ENCODE data around the gene GPBAR1.

GPBAR1 gene

DNA sequence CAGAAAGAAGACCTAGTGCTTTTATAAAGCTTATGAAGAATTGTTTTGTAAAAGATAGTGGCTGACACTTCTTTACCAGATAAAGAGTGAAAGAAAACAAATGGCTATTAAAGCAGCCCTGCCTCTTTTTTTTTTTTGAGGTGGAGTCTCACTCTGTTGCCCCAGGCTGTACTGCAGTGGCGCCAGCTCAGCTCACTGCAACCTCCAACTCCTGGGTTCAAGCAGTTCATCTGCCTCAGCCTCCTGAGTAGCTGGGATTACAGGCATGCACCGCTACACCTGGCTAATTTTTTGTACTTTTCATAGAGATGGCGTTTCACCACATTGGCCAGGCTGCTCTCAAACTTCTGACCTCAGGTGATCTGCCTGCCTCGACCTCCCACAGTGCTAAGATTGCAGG is 31.0 kb upstream of the GPBAR1 start:
- TF ChIP-seq, protein P1, sequence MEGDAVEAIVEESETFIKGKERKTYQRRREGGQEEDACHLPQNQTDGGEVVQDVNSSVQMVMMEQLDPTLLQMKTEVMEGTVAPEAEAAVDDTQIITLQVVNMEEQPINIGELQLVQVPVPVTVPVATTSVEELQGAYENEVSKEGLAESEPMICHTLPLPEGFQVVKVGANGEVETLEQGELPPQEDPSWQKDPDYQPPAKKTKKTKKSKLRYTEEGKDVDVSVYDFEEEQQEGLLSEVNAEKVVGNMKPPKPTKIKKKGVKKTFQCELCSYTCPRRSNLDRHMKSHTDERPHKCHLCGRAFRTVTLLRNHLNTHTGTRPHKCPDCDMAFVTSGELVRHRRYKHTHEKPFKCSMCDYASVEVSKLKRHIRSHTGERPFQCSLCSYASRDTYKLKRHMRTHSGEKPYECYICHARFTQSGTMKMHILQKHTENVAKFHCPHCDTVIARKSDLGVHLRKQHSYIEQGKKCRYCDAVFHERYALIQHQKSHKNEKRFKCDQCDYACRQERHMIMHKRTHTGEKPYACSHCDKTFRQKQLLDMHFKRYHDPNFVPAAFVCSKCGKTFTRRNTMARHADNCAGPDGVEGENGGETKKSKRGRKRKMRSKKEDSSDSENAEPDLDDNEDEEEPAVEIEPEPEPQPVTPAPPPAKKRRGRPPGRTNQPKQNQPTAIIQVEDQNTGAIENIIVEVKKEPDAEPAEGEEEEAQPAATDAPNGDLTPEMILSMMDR (conservative IDR thresholded peaks at IDR 0.05; ENCODE audit: low read length), result no peak

DNA sequence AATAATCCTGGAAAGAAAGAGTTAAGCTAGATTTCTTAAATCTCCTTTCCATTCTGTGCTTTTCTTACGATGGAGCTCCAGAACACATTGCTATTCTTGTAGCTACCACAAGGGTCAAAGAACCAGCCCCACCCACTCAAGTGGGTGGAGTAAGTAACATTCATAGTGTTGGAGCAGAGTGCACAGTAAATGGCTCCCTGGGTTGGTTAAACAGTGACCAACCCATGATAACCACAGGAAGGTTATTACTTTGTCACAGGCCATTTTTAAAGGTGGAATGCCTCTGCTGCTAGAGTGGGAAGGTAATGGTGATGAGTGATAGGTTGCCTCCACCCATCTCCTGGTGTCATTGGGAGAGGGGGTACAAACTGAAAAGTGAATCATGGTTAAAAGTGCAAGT is 29.9 kb upstream of the GPBAR1 start:
- TF ChIP-seq, protein P1 (conservative IDR thresholded peaks at IDR 0.05; ENCODE audit: low read length), result peak; percentile 12; the same call in 1 of the 2 replicates
- H3K4me3 ChIP-seq (ENCODE audit: low read length), result no peak overlapping the region
- no peak for DNase-seq (ENCODE audit: low read depth)

More for the DNA sequence above, 31.0 kb upstream of the GPBAR1 start:
- H3K4me3 ChIP-seq (ENCODE audit: low read length), result no peak overlapping the region
- no peak for DNase-seq (ENCODE audit: low read depth)

DNA sequence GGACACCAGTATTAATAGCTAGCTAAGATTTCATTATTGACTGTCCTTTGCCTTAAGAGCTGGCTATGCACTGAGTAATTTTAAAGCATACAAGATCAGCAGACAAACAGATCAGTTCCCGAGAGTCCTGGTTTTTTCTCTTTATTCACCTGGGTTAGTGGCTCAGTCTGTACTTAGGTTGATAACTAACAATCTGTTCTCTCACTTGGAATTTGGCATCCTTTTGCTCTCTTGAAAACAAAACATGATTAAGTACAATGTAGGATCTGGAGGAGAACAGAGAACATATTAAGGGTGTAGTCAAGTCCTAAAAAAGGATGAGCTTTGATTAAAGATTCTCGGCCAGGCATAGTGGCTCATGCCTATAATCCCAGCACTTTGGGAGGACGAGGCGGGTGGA is 27.3 kb upstream of the GPBAR1 start:
- H3K4me3 ChIP-seq (ENCODE audit: low read length), result no peak overlapping the region
- no peak for DNase-seq (ENCODE audit: low read depth)
- TF ChIP-seq, protein P1 (conservative IDR thresholded peaks at IDR 0.05; ENCODE audit: low read length), result no peak

DNA sequence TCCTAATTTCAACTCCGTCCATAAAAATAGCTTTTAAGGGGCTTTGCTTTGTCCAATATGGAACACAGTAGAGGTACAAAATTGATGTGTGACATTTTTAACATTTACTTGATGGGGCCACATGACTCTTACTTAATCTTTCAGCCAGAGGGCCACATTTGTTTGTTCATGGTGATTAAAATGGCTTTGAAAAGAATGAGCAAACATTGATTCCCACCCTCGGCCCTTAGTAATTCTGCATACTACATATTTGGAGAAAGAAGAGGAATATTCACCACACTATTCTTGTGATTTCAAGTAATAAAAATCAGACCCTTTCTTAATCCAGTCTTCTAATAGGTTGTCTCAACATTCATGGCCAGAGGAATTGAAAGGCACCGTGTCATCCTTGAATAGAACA is 26.3 kb upstream of the GPBAR1 start:
- TF ChIP-seq, protein P1 (conservative IDR thresholded peaks at IDR 0.05; ENCODE audit: low read length), result no peak
- H3K4me3 ChIP-seq (ENCODE audit: low read length), result no peak overlapping the region
- no peak for DNase-seq (ENCODE audit: low read depth)

GRCh38 chr2:218235017-218235416 is 25.8 kb upstream of the GPBAR1 start:
- no peak for DNase-seq (ENCODE audit: low read depth)
- TF ChIP-seq, protein P1 (conservative IDR thresholded peaks at IDR 0.05; ENCODE audit: low read length), result no peak
- no peak overlapping the region for H3K4me3 ChIP-seq (ENCODE audit: low read length)

GRCh38 chr2:218236829-218237228 is 24.0 kb upstream of the GPBAR1 start:
- TF ChIP-seq, protein P1 (conservative IDR thresholded peaks at IDR 0.05; ENCODE audit: low read length), result no peak
- H3K4me3 ChIP-seq (ENCODE audit: low read length), result no peak overlapping the region
- no peak for DNase-seq (ENCODE audit: low read depth)

- TF ChIP-seq, protein P1 (conservative IDR thresholded peaks at IDR 0.05; ENCODE audit: low read length), result no peak
- DNase-seq (ENCODE audit: low read depth), result no peak
- H3K4me3 ChIP-seq (ENCODE audit: low read length), result no peak overlapping the region
Measured at GRCh38 chr2:218238887-218239286, 21.9 kb upstream of the GPBAR1 start.

All from AG10803 (cell line).